ENCODE data around the gene EFTUD2.

- TF ChIP-seq EZH2phosphoT487 (IDR thresholded peaks at IDR 0.05; ENCODE audit: borderline replicate concordance, low read depth, low read length), result no peak
- TF ChIP-seq CTCF (conservative IDR thresholded peaks at IDR 0.05; ENCODE audit: low read length), result no peak
Observed at GRCh38 chr17:44871556-44871955, 27.7 kb downstream of the EFTUD2 start.

Measured in OCI-LY7 (cell line).